ENCODE data around the gene NXPE2. TPM values are rescaled to one million over a fixed set of nuclear protein-coding genes. Genes with fewer than 3 reads are reported as not detected.

The NXPE2 gene
- total RNA-seq, 4 donors from 2014 or later, result 1.1 TPM; not detected in 3

DNA sequence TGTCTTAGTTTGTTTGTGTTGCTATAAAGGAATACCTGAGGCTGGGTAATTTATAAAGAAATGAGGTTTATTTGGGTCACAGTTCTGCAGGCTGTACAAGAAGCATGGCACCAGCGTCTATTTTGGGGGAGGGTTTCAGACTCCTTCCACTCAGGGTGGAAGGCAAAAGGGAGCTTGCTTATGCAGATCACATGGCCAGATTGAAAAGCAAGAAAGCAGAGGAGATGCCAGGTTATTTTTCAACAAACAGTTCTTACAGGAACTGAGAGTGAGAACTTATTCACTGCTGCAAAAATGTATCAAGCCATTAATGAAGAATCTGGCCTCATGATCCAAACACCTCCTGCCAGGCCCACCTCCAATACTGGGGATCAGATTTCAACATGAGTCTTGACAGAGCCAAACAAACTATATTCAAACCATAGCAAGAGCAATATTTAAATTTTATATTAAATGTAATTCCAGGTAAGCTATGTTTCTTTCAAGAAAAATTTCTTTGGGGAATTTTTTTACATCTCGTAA is 66.9 kb downstream of the NXPE2 start:
- Histone ChIP-seq H3K36me3 (no peaks in the 10 kb centered on the region), H3K4me3 (no peak overlapping the region), H3K4me1 (no peaks in the 10 kb centered on the region), H3K27ac (no peak overlapping the region), H3K9me3 (no peaks in the 10 kb centered on the region), H3K27me3 (no peaks in the 10 kb centered on the region)
- TF ChIP-seq CTCF (IDR thresholded peaks at IDR 0.05), result no peak
- TF ChIP-seq POLR2A (IDR thresholded peaks at IDR 0.05), result no peak
- WGBS, 2 donors, result 83 to 84% methylated on average over 2 of the region's 2 CpGs
- intact Hi-C loops (cut with DNase I), result no loop called here
- no peak for DNase-seq

DNA sequence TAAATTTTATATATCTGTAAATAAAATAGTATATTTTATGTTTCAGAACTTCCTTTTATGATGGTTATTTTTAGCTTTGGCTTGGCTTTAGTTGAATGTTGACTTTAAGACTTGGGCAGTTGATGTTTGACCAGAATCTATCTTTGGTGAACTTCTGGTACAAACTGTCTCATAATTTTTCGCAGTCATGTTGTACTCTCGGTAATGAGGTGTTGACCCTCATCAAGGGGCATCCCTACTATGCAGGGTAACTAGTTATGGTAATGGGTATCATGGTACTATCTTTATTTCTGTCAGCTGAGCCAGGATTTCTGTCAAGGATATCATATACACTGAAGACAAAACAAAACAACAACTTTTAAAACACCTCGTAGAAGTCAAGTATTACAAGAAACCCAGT is 67.7 kb downstream of the NXPE2 start:
- H3K4me3 ChIP-seq, result no peak overlapping the region
- intact Hi-C loops (cut with DNase I), result no loop called here
- no peaks in the 10 kb centered on the region for H3K9me3 ChIP-seq
- no peak overlapping the region for H3K27ac ChIP-seq
- H3K27me3 ChIP-seq, result no peaks in the 10 kb centered on the region
- no peak for TF ChIP-seq POLR2A (IDR thresholded peaks at IDR 0.05)
- no peak for TF ChIP-seq CTCF (IDR thresholded peaks at IDR 0.05)
- 66 to 71% methylated on average over 3 of the region's 3 CpGs for WGBS, 2 donors
- DNase-seq, result no peak
- H3K4me1 ChIP-seq, result no peaks in the 10 kb centered on the region
- H3K36me3 ChIP-seq, result no peaks in the 10 kb centered on the region

Other genes with a start within 250 kb of the NXPE2 start
- gene REXO2, start 239.1 kb upstream of the NXPE2 start, total RNA-seq, result 100 to 1,000 TPM in 2 of 4 donors, 10 to 100 TPM in 2; 59.3 to 124 (median 107) TPM
- gene NXPE1, start 118.6 kb upstream of the NXPE2 start, total RNA-seq, result not detected
- gene NXPE4, start 82.7 kb upstream of the NXPE2 start, total RNA-seq, result under 1 TPM in 1 of 4 donors, not detected in 3; 0.15 TPM

Measured in esophagus squamous epithelium (tissue), 5 donors.